K562 (cell line): Measurements from ENCODE around the gene DPP9. TPM values are rescaled to one million over a fixed set of nuclear protein-coding genes. Genes with fewer than 3 reads are reported as not detected.

ENCODE experiments used
- ATAC-seq: fragments of 200-7000 bp; cut with Tn5 transposase; 3 replicates; pipeline ENCODE4 v1.9.1; 2020; ENCODE audit warnings: moderate library complexity
- BruUV-seq: library from RNA; stranded (reverse); fragments of 400-500 nt; replicated peaks from 2 replicates; lab custom pipeline; 2021; lab: Mats Ljungman, UMichigan
- CTCF ChIA-PET: fragments of 300-600 bp; formaldehyde crosslinking; extraction: SDS; loops from one replicate; lab custom pipeline; 2021; ENCODE audit warnings: low intra/inter-chr PET ratio; lab: Yijun Ruan, JAX
- POLR2A ChIA-PET: fragments of 300-600, 350-650 bp; sonication (Branson Sonifier 250); formaldehyde crosslinking; extraction: SDS; loops from one replicate; lab custom pipeline; 2021; ENCODE audit warnings: antibody characterized with exemption, inconsistent platforms; lab: Yijun Ruan, JAX
- DNase-seq, 4 experiments: peaks; one replicate each; pipeline versions ENCODE4 v3.0.0 to v3.0.0-alpha.2; 2011 to 2018; ENCODE audit warnings: low spot score in 3 of 4, mixed read lengths in 3 of 4; ENCODE audit errors: extremely low read depth in 1 of 4
- FAIRE-seq: peaks from 2 replicates; lab custom pipeline; 2011; peaks lifted over from hg19 to GRCh38; lab: Jason Lieb, UNC
- H2AFZ ChIP-seq: 2 replicates; pipeline ENCODE4 v1.6.0; 2011; ENCODE audit warnings: low read depth, low read length, control low read depth, inconsistent platforms
- H3K27ac ChIP-seq: fragments of 200-600 bp; 3 replicates; pipeline ENCODE4 v1.8.0; 2011; ENCODE audit warnings: low read depth, mild to moderate bottlenecking, control low read depth, inconsistent platforms, low read length, moderate library complexity, mixed read lengths; ENCODE audit errors: extremely low read depth
- H3K27me3 ChIP-seq, 2 experiments: fragments of 300-600 bp in 1 of 2; 2 replicates in 1 of 2; 3 replicates in 1 of 2; pipeline versions ENCODE4 v1.6.0 to v1.8.0; 2011; ENCODE audit warnings: inconsistent platforms in 2 of 2, low read length in 2 of 2, mild to moderate bottlenecking in 1 of 2, mixed read lengths in 1 of 2, moderate library complexity in 1 of 2; ENCODE audit not compliant: control insufficient read depth in 2 of 2, insufficient read depth in 2 of 2
- H3K36me3 ChIP-seq: fragments of 300-600 bp; 3 replicates; pipeline ENCODE4 v1.8.0; 2011; ENCODE audit warnings: mild to moderate bottlenecking, low read length, inconsistent platforms; ENCODE audit not compliant: control insufficient read depth, insufficient read depth
- H3K4me1 ChIP-seq, 2 experiments: fragments of 200-600 bp in 1 of 2; replicated peaks in 1 of 2; 2 replicates in 1 of 2; 3 replicates in 1 of 2; pipeline versions ENCODE4 v1.5.1 to v1.8.0; 2011; ENCODE audit warnings: inconsistent platforms in 2 of 2, low read length in 2 of 2, mild to moderate bottlenecking in 1 of 2, mixed read lengths in 1 of 2, moderate library complexity in 1 of 2; ENCODE audit not compliant: control insufficient read depth in 2 of 2, insufficient read depth in 2 of 2
- H3K4me2 ChIP-seq: 2 replicates; pipeline ENCODE4 v1.6.1; 2011; ENCODE audit warnings: low read length, control low read depth, inconsistent platforms, mixed read lengths; ENCODE audit not compliant: insufficient read depth
- H3K4me3 ChIP-seq: fragments of 200-600 bp; sonication (generic), shearing (Covaris generic); 2 replicates; pipeline ENCODE4 v1.5.1; 2016; ENCODE audit warnings: control low read depth, inconsistent platforms
- H3K79me2 ChIP-seq: fragments of 200-600 bp; 3 replicates; pipeline ENCODE4 v1.8.0; 2011; ENCODE audit warnings: low read length, inconsistent platforms; ENCODE audit not compliant: control insufficient read depth, insufficient read depth
- H3K9ac ChIP-seq, 2 experiments: 2 replicates each; pipeline versions ENCODE4 v1.6.0 to v1.6.1; 2011; ENCODE audit warnings: low read depth in 2 of 2, low read length in 2 of 2, control low read depth in 1 of 2, inconsistent platforms in 1 of 2, mild to moderate bottlenecking in 1 of 2, mixed read lengths in 1 of 2; ENCODE audit not compliant: insufficient read depth in 1 of 2
- H3K9me1 ChIP-seq: one replicate; pipeline ENCODE4 v1.6.0; 2011; ENCODE audit warnings: inconsistent platforms, mild to moderate bottlenecking, low read length, moderate library complexity; ENCODE audit not compliant: control insufficient read depth, insufficient read depth
- H3K9me3 ChIP-seq: replicated peaks from 2 replicates; pipeline ENCODE4 v1.5.1; 2011; ENCODE audit warnings: low read depth, low read length, inconsistent platforms; ENCODE audit not compliant: control insufficient read depth, insufficient read depth
- H4K20me1 ChIP-seq: replicated peaks from 2 replicates; pipeline ENCODE4 v1.6.1; 2011; ENCODE audit warnings: low read length, inconsistent platforms, mixed read lengths; ENCODE audit not compliant: control insufficient read depth, insufficient read depth
- BCL6 ChIP-seq: fragments of 250-450 bp; sonication (Bioruptor Pico); IDR thresholded peaks from 2 replicates; pipeline ENCODE4 v1.4.0; 2020
- E2F3 ChIP-seq: fragments of 250-450 bp; sonication (Bioruptor Pico); IDR thresholded peaks from 2 replicates; pipeline ENCODE4 v1.4.0; 2020; ENCODE audit warnings: mild to moderate bottlenecking
- HLTF ChIP-seq: fragments of 450-650 bp; IDR thresholded peaks from 2 replicates; pipeline ENCODE4 v1.6.1; 2016
- IRF2 ChIP-seq: sonication (generic); formaldehyde crosslinking; IDR thresholded peaks from 2 replicates; pipeline ENCODE4 v1.8.1; 2022; ENCODE audit warnings: mild to moderate bottlenecking, missing genetic modification reagents
- MAX ChIP-seq: sonication (generic); formaldehyde crosslinking; IDR thresholded peaks from 2 replicates; pipeline ENCODE4 v1.9.0; 2022; ENCODE audit warnings: mild to moderate bottlenecking, missing genetic modification reagents
- NFATC3 ChIP-seq: fragments of 450-650 bp; IDR thresholded peaks from 2 replicates; pipeline ENCODE4 v1.6.1; 2017; ENCODE audit warnings: mild to moderate bottlenecking
- NFIX ChIP-seq: fragments of 250-450 bp; sonication (Bioruptor Pico); IDR thresholded peaks from 2 replicates; pipeline ENCODE4 v1.4.0; 2020; ENCODE audit warnings: low read depth, mild to moderate bottlenecking, moderate library complexity
- NFYB ChIP-seq: IDR thresholded peaks from 2 replicates; pipeline ENCODE4 v1.6.1; 2011; ENCODE audit warnings: mild to moderate bottlenecking, moderate library complexity; ENCODE audit not compliant: insufficient read length; ENCODE audit errors: extremely low read depth
- PCBP2 ChIP-seq: fragments of 200-400 bp; formaldehyde crosslinking; IDR thresholded peaks from 2 replicates; pipeline ENCODE4 v1.6.1; 2018; ENCODE audit warnings: low read length, low read depth, mild to moderate bottlenecking, moderate library complexity; ENCODE audit not compliant: poor library complexity, severe bottlenecking
- RBM15 ChIP-seq: fragments of 200-400 bp; formaldehyde crosslinking; IDR thresholded peaks from 2 replicates; pipeline ENCODE4 v1.6.1; 2018; ENCODE audit warnings: mild to moderate bottlenecking, low read length, moderate library complexity; ENCODE audit not compliant: insufficient read depth
- STAT5A ChIP-seq: IDR thresholded peaks from 2 replicates; pipeline ENCODE4 v1.6.1; 2012; ENCODE audit warnings: low read length, inconsistent platforms, borderline replicate concordance
- ZBTB1 ChIP-seq: sonication (generic); formaldehyde crosslinking; IDR thresholded peaks from 2 replicates; pipeline ENCODE4 v1.8.1; 2023; ENCODE audit warnings: missing genetic modification reagents, low read depth, mild to moderate bottlenecking, borderline replicate concordance
- ZEB2 ChIP-seq: fragments of 450-650 bp; IDR thresholded peaks from 2 replicates; pipeline ENCODE4 v1.6.1; 2016
- ZNF184 ChIP-seq: sonication (generic); formaldehyde crosslinking; IDR thresholded peaks from 2 replicates; pipeline ENCODE4 v1.5.0; 2020; ENCODE audit warnings: missing genetic modification reagents
- ZNF445 ChIP-seq: fragments of 250-450 bp; sonication (Bioruptor Pico); IDR thresholded peaks from 2 replicates; pipeline ENCODE4 v1.4.0; 2020; ENCODE audit warnings: low read depth, mild to moderate bottlenecking, moderate library complexity
- ZNF583 ChIP-seq: fragments of 250-450 bp; sonication (Bioruptor Pico); IDR thresholded peaks from 2 replicates; pipeline ENCODE4 v1.4.0; 2020
- WGBS: fragments of 100-300 bp; shearing (Covaris generic); methylation state at CpG from one replicate; pipeline ENCODE4 v1.1.6; 2016; ENCODE audit warnings: low coverage, mixed read lengths; ENCODE audit not compliant: insufficient coverage; ENCODE audit errors: missing lambda C conversion rate; 5-methylcytosine and 5-hydroxymethylcytosine counted together
- in situ Hi-C: fragments of 300-500 bp; cut with MboI; formaldehyde crosslinking; loops from 4 replicates; pipeline ENCODE4 v1.15.0; 2018; ENCODE audit warnings: inconsistent platforms, mixed read lengths
- intact Hi-C: fragments of 100-400 bp; cut with micrococcal nuclease; formaldehyde crosslinking; loops from 2 replicates; pipeline ENCODE4 v1.14.2; 2022
- polyA plus RNA-seq, 8 experiments: library from polyadenylated mRNA; depleted of rRNA in 4 of 8; stranded (reverse) in 5 of 8; unstranded in 3 of 8; fragments of >200 nt; fragmentation: Nextera tagmentation in 2 of 8; fragmentation: Illumina TruSeq in 1 of 8; extraction: Ambion mirVana in 2 of 8; extraction: Trizol in 1 of 8; gene quantifications; 2 replicates each; pipeline versions ENCODE4 v1.2.1 to v1.2.3, GENCODE V29; 2011 to 2014; ENCODE audit warnings: inconsistent platforms in 1 of 8, missing spikeins in 1 of 8
- total RNA-seq, 7 experiments: library from RNA; depleted of rRNA in 6 of 7; stranded (reverse); fragments of >200 nt in 6 of 7; fragmentation: Illumina TruSeq in 2 of 7; extraction: Trizol in 2 of 7; gene quantifications; 2 replicates each; pipeline versions ENCODE4 v1.2.1 to v1.2.3, GENCODE V29; 2011 to 2021; ENCODE audit warnings: low replicate concordance in 1 of 7
- TF ChIP-seq, protein P1 (sequence below): fragments of 250-450 bp; sonication (Bioruptor Pico); IDR thresholded peaks from 2 replicates; pipeline ENCODE4 v1.5.0; 2021

Gene DPP9
- total and polyA plus RNA-seq, 9 of the 15 experiments (the other 6 are each of a cell fraction or from before 2014, with no cell fraction given): 0.90 to 66.7 (median 24.5) TPM

GRCh38 chr19:4772566-4772965 is 48.9 kb upstream of the DPP9 start:
- ChIA-PET CTCF (no interaction called here), POLR2A (no interaction called here)

More at GRCh38 chr19:4772566-4772965, 48.9 kb upstream of the DPP9 start:
- H3K79me2 ChIP-seq: no peaks in the 10 kb centered on the region
- no peak for DNase-seq
- no peak for TF ChIP-seq HLTF
- TF ChIP-seq BCL6 (CRISPR knock-in tag): no peak
- no peak for TF ChIP-seq STAT5A
- TF ChIP-seq NFATC3: no peak
- no peak for TF ChIP-seq PCBP2
- no peak for TF ChIP-seq MAX (CRISPR knock-in tag)
- TF ChIP-seq, protein P1, sequence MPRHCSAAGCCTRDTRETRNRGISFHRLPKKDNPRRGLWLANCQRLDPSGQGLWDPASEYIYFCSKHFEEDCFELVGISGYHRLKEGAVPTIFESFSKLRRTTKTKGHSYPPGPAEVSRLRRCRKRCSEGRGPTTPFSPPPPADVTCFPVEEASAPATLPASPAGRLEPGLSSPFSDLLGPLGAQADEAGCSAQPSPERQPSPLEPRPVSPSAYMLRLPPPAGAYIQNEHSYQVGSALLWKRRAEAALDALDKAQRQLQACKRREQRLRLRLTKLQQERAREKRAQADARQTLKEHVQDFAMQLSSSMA (CRISPR knock-in tag): no peak
- no peak for TF ChIP-seq IRF2
- TF ChIP-seq ZNF445 (CRISPR knock-in tag): no peak
- no peak for TF ChIP-seq RBM15
- no peak for TF ChIP-seq NFYB
- TF ChIP-seq ZBTB1 (CRISPR knock-in tag): no peak
- TF ChIP-seq ZNF184: no peak
- TF ChIP-seq ZEB2: no peak
- TF ChIP-seq E2F3: no peak
- TF ChIP-seq NFIX: no peak
- no peak for TF ChIP-seq ZNF583
- no peak overlapping the region for H3K4me2 ChIP-seq
- H3K4me3 ChIP-seq: no peak overlapping the region
- H3K9me3 ChIP-seq: no peaks in the 10 kb centered on the region
- 0% methylated on average over 2 of the region's 2 CpGs for WGBS
- no peak for ATAC-seq
- H3K9me1 ChIP-seq: no peaks in the 10 kb centered on the region
- 0 out of 2 replicates have a peak, but pooled peaks cover 7% of the 10 kb centered on the region for H4K20me1 ChIP-seq
- H3K9ac ChIP-seq: no peak overlapping the region
- H3K27ac ChIP-seq: no peak overlapping the region
- H2AFZ ChIP-seq: no peak overlapping the region
- H3K27me3 ChIP-seq: peaks cover 6 to 32% of the 10 kb centered on the region in 2 experiments; a peak in 3 of 5 replicates
- intact Hi-C loops: no loop called here
- in situ Hi-C loops: no loop called here
- H3K4me1 ChIP-seq: peaks cover 0 to 3% of the 10 kb centered on the region in 2 experiments; a peak in 1 of 5 replicates
- no peaks in the 10 kb centered on the region for H3K36me3 ChIP-seq
- no peak for FAIRE-seq
- no TSS peak for BruUV-seq
